ENCODE measurements around the gene LPIN2. TPM values are rescaled to one million over a fixed set of nuclear protein-coding genes. Genes with fewer than 3 reads are reported as not detected.

LPIN2 gene
- total RNA-seq, 1 donor from 2014 or later, result 87.9 TPM

GRCh38 chr18:2968606-2969005 is 44.3 kb downstream of the LPIN2 start:
- Mint-ChIP-seq H3K27me3 (ENCODE audit: low read depth) (no peaks in the 10 kb centered on the region), H3K4me1 (ENCODE audit: low read depth) (peaks cover 84% of the 10 kb centered on the region), H3K27ac (peak overlapping the region; percentile 98), H3K36me3 (ENCODE audit: low read depth) (peaks cover 56% of the 10 kb centered on the region), H3K4me3 (ENCODE audit: low read depth) (peak overlapping the region; percentile 45), H3K9me3 (no peaks in the 10 kb centered on the region)
- no peak for DNase-seq (ENCODE audit: low spot score)
- intact Hi-C loops (cut with micrococcal nuclease), result no loop called here

- H3K27ac Mint-ChIP-seq, result peak overlapping the region; percentile 98
- peaks cover 57% of the 10 kb centered on the region for H3K36me3 Mint-ChIP-seq (ENCODE audit: low read depth)
- intact Hi-C loops (cut with micrococcal nuclease), result no loop called here
- H3K27me3 Mint-ChIP-seq (ENCODE audit: low read depth), result no peaks in the 10 kb centered on the region
- no peak for DNase-seq (ENCODE audit: low spot score)
- H3K9me3 Mint-ChIP-seq, result no peaks in the 10 kb centered on the region
- H3K4me1 Mint-ChIP-seq (ENCODE audit: low read depth), result peaks cover 85% of the 10 kb centered on the region
- H3K4me3 Mint-ChIP-seq (ENCODE audit: low read depth), result no peak overlapping the region
Measured at GRCh38 chr18:2967820-2968219, 45.1 kb downstream of the LPIN2 start.

GRCh38 chr18:2967357-2967756 is 45.6 kb downstream of the LPIN2 start:
- no peak for DNase-seq (ENCODE audit: low spot score)
- peak overlapping the region; percentile 57 for H3K27ac Mint-ChIP-seq
- intact Hi-C loops (cut with micrococcal nuclease), result no loop called here
- H3K4me1 Mint-ChIP-seq (ENCODE audit: low read depth), result peaks cover 84% of the 10 kb centered on the region
- H3K4me3 Mint-ChIP-seq (ENCODE audit: low read depth), result no peak overlapping the region
- no peaks in the 10 kb centered on the region for H3K27me3 Mint-ChIP-seq (ENCODE audit: low read depth)
- no peaks in the 10 kb centered on the region for H3K9me3 Mint-ChIP-seq
- H3K36me3 Mint-ChIP-seq (ENCODE audit: low read depth), result peaks cover 57% of the 10 kb centered on the region

- intact Hi-C loops (cut with micrococcal nuclease), result no loop called here
- DNase-seq (ENCODE audit: low spot score), result no peak
- Mint-ChIP-seq H3K4me1 (ENCODE audit: low read depth) (peaks cover 86% of the 10 kb centered on the region), H3K27me3 (ENCODE audit: low read depth) (no peaks in the 10 kb centered on the region), H3K36me3 (ENCODE audit: low read depth) (peaks cover 50% of the 10 kb centered on the region), H3K27ac (peak overlapping the region; percentile 86), H3K4me3 (ENCODE audit: low read depth) (no peak overlapping the region), H3K9me3 (no peaks in the 10 kb centered on the region)
Measured at GRCh38 chr18:2966560-2966959, 46.4 kb downstream of the LPIN2 start.

- peaks cover 42% of the 10 kb centered on the region for H3K36me3 Mint-ChIP-seq (ENCODE audit: low read depth)
- H3K9me3 Mint-ChIP-seq, result no peaks in the 10 kb centered on the region
- H3K27ac Mint-ChIP-seq, result peak overlapping the region; percentile 86
- peaks cover 86% of the 10 kb centered on the region for H3K4me1 Mint-ChIP-seq (ENCODE audit: low read depth)
- DNase-seq (ENCODE audit: low spot score), result no peak
- H3K4me3 Mint-ChIP-seq (ENCODE audit: low read depth), result peak overlapping the region; percentile 41
- H3K27me3 Mint-ChIP-seq (ENCODE audit: low read depth), result no peaks in the 10 kb centered on the region
- intact Hi-C loops (cut with micrococcal nuclease), result no loop called here
Measured at GRCh38 chr18:2965797-2966196, 47.1 kb downstream of the LPIN2 start.

GRCh38 chr18:2964361-2965010 is 48.5 kb downstream of the LPIN2 start:
- Mint-ChIP-seq H3K4me1 (ENCODE audit: low read depth) (peaks cover 85% of the 10 kb centered on the region), H3K4me3 (ENCODE audit: low read depth) (peak overlapping the region; percentile 49), H3K27ac (peak overlapping the region; percentile 99), H3K36me3 (ENCODE audit: low read depth) (peaks cover 37% of the 10 kb centered on the region), H3K27me3 (ENCODE audit: low read depth) (no peaks in the 10 kb centered on the region), H3K9me3 (no peaks in the 10 kb centered on the region)
- no peak for DNase-seq (ENCODE audit: low spot score)
- intact Hi-C loops (cut with micrococcal nuclease), result loop anchor here (5.0 kb wide), 3 partner anchors 307 to 638 kb away; partner anchors contain the start of gene SMCHD1

Other genes with a start within 250 kb of the LPIN2 start
- gene EMILIN2, start 166.1 kb downstream of the LPIN2 start, total RNA-seq, result 53.4 and 53.5 TPM in 2 replicates
- gene MYOM1, start 206.8 kb upstream of the LPIN2 start, total RNA-seq, result 0.62 and 2.4 TPM in 2 replicates
- gene MYL12A, start 234.7 kb upstream of the LPIN2 start, total RNA-seq, result 396 and 397 TPM in 2 replicates
- gene MYL12B, start 249.0 kb upstream of the LPIN2 start, total RNA-seq, result 243 and 245 TPM in 2 replicates

All from activated T-helper 2 cell treated with anti-CD3 and anti-CD28 coated beads, Interferon-gamma antibody, Interleukin-2, Interleukin-4, amounts not matched to agents 10 μg/mL and 5 μg/mL and 100 μg/mL, durations not matched to agents 14 hours and 24 hours and 36 hours (primary cell).